NCI-H774 (cell line): Measurements from ENCODE around the gene IGHMBP2.

ENCODE experiments used
- DNase-seq: peaks from one replicate; lab custom pipeline; 2025; lab: John Stamatoyannopoulos, UW

Gene IGHMBP2

DNA sequence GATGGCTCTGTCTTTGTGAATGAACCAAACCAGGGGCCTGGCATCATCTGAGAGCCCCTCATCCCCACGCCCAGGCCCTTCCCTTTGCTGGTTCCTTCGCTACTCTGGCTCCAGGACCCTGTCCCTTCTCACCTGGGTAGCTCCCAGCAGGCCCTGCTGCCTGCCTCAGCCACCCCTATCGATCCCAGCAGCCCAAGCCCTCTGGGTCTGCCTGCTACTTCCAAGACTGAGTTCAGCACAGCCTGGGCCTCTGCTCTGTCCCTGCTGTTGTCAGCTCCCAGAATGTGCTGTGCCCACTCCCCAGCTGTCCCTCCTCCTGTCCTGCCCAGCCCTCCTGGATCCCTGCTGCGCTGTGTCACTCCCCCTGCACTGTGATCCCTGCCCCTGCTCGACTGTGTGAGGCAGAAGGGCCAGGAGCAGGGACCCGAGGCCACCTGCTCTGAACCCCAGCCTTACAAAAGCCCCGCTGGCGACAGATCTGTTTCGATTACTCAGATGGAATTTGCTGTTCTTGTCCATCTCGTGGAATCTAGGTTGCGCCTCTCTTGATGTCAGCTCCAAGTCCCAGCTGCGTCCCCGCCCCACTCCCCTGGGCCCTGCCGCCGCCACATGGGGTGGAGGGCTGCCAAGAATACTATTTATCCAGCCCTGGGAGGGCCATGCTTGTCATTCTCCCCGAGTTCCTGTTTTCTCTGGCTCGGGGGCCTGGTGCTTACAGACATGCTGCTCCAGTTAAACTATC is 13.0 kb upstream of the IGHMBP2 start:
- DNase-seq: no peak

DNA sequence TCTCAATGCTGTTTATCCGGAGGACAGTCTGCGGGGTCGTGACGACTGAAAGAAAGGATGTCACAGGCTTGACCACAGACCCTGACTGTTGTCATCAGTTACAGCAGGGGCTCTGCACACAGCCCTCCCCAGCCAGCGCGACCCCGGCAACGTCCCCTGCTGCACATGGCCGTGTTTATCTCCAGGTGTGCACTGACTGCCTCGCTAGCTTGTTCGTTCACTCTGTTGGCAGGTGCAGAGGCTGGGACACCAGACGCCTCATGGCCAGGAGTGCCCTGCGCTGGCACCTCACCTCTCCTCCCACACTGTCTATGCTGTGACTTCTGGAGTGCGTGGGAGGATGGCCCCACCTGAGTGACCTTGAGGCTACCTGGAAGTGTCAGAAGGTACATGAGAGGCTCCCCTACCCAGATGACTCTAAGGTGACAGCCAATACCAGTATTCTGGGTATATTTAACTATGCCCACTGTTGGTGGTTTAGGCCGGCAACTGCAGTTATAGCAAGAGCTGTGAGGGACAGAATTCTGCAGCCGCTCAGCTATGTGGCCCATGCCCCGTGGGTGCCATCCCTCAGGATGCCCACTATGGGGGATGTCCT is 12.2 kb upstream of the IGHMBP2 start:
- DNase-seq: no peak

DNA sequence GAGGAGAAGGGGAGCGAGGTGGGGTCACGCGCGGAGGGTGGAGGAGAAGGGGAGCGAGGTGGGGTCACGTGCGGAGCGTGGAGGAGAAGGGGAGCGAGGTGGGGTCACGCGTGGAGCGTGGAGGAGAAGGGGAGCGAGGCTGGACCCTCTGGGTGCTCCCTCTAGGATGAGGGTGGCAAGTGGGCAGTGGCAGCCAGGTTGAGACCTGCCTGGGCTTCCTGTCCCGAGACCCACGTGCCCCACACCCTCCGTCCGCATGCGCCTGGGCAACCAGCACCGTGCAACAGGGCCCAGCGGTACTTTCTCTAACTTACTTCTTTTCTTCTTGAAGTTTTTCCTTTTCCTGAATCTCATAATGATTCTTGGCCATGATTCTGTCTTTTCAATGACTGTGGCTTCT is 11.1 kb upstream of the IGHMBP2 start:
- DNase-seq: no peak

DNA sequence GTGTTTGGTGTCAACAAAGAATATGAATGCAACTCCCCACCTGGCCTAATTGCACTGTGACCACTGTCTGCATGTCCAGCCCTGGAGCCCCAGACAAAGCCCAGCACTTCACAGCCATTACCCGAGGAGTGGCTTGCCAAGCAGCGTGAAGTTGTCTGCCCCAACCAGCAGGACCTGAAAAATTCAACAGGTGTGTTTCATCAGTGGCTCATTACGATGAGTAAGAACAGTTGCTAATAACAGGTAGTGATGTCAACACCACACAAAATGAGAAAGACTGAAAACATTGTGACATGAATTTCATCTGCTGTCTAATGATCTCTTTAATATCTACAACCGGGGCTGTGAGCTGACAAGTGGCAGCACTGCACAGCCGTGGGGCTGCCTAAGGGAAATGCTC is 10.4 kb upstream of the IGHMBP2 start:
- DNase-seq: no peak

DNA sequence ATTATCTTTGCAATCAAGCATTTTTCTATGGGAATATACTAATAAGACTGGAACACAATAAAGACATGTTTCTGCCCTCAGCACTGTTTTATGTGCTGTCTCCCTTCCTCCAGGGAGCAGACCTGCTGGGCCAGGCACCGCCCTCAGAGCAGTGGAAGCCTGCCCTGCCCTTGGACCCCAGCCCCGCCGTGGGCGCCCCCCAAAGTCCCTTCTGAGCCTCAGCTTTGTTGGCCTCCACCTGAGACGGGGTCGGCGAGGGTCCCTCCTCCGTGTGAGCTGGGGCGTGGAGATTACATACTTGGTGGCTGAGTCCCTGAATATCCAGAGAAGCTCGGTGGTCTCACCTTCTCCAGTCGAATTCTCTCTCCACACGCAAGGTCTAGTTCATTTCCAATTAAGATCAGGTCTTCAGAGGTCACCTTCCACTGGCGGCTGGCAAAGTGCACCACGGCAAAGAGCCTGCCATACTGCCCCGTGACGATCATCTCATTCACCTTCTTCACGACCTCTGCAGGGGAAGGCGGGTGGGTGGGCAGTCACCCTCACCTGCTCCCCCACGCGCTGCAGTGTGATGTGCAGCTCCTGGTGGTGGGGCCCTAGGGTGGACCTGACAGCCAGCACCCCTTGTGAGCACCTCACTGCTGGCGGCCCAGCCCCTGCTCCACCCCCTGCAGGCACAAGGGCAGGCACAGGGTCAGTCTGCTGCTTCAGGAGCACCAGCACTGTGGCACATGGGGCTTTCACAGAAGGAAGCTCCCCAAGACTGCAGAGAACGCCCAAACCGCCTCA is 7.3 kb upstream of the IGHMBP2 start:
- DNase-seq: no peak

DNA sequence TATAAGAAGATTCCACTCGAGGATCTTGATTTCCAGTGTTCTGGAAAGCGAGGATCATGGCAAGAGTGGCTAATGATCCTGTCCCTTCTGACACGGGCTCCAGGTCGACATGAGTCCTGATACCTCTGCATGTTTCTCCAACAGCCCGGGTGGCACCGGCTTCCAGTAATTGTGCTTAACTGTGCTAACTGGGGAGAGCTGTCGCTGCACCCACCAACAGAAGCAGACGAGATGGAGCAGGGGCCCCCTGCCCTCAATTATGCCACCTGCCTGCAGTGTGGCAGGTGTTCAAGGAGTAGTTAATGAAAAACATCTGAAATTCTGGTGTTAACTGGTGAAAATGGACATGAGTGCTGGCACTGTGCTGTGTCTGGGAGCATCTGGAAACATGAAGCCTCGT is 6.2 kb upstream of the IGHMBP2 start:
- DNase-seq: no peak

DNA sequence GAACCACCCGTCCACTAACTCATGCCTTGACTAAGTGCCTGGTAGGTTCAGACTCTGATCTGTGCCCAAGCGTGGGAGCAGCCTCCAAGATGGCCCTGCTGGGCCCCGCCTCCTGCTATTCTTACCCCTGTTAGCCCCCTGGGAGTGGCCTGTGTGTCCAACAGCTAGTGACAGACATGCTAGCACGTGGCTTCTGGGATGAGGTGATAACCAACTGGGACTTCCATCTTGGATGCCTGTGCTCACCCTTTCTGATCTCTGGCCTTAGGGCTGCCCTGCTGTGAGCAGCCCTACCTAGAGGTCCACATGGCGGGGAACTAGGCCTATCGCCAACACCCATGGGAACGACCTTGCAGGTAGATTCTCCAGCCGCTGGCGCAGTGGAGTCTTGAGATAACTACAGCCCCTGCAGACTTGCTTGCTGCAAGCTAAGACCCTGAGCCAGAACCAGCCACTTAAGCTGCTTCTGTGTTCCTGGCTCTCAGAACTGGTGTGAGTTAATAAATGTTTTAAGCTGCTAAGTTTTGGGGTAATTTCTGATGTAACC is 2.8 kb upstream of the IGHMBP2 start:
- DNase-seq: no peak

DNA sequence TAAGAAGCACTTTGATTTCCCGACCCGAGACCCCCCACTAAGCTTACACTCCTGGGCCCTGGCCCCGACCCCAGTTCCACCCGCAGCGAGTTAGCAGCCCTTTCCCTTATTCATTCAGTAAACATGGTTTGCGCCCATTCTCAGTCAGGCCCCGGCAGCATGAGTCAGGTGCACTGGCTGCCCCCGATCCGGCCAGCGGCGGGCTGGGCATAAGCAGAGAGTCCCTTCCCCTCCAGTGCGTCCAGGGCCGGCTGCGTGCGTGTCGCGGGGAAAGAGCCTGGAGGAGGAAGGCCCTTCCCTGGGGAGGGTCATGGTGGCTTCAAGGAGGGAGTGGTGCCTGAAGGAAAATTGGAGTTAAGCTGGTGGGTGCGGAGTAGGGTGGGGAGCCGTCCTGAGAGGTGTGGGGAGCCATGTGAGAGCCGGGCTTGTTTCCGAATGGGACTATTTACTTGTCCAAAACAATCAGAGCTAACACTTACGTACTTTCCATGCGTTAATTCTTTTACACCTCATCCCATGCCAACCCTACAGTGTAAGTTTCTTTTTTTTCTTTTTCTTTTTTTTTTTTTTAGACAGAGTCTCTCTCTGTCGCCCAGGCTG is 657 bp downstream of the IGHMBP2 start:
- no peak for DNase-seq

DNA sequence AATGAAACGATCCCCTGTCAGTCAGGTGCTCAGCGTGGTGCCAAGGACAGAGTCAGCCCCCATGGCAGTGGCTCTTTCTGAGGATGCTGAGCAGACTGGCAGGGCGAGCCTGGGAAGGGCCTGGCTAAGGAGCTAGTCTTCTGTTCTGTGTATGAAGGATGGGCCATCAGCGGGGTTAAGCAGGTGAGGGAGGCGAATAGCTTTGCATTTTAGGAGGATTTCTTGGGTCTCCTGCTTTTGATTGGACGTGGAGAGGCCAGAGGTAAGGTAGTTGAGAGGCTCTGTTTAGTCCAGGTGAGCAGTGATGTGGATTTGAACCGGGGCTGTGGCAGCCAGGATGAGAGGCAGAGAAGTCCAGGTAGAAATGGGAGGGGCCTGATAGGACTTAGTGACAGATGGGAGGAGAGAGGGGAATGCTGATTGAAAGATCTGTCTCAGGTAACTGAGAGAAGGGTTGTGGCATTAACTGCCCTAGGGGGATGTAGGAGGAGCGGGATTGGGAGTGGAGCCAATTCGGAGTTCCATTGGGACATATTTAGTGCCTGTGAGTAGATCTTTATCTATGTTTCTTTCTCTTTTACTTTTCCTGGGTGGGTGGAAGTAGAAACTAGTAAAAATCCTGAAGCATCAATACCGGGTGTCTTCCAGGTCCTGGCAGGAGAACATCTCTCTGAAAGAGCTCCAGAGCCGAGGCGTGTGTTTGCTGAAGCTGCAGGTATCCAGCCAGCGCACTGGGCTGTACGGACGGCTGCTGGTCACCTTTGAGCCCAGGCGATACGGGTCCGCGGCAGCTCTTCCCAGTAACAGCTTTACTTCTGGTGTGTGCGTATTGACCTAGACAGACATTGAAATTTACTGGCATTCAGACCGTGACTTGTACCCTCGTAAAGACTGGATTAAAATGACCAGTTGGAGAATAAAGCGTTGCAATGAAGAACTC is 2.0 kb downstream of the IGHMBP2 start:
- DNase-seq: no peak

DNA sequence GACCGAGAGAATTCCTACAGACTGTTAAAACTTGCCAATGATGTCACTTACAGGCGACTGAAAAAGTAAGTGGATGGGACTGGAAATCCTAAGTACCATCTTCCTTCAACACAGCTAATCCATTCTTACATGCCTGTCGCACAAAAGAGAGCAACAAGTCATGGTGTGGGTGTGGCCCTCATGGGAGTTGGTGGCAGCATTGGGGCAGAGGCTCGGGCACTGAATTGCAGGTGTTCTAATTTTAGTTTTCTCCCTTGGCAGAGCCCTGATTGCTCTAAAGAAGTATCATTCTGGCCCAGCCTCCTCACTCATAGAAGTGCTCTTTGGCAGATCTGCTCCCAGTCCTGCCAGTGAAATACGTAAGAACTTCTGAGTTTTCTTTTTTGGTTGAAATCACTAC is 4.6 kb downstream of the IGHMBP2 start:
- DNase-seq: no peak

DNA sequence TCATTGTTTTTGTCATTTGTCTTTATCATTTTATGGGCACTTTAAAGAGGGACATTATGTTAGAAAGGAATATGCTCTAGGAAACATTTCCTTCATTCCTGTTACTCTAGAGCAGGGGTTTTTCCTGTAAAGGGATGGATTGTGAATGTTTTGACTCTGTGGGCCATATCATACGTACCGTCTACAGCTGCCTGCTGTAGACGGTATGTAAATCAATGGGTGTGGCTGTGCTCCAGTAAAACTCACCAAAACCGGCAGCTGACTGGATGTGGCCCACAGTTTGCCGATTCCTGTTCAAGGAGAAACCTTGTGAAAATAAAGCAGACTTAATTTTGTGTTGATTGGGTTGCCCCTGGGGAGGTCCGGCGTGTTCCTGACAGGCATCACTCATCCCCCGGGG is 7.3 kb downstream of the IGHMBP2 start:
- DNase-seq: no peak

DNA sequence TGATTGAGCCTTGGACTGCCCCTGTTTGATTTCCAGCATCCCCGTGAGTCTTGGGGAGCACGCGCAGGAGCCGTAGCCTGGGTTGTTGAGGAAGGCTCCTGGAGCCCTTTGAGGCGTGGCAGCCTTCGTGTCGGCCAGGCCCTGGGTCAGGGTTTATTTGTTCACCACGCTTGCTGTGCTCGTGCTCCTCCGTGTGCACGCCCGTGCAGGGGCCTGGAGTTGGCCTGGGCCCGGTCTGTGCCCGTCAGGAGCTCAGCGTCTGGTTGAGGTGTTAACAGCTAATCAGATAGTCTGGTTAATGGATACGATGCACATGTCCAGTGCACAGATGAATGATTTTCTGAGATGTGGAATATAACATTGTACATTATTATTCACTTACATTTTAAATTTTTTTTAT is 8.0 kb downstream of the IGHMBP2 start:
- DNase-seq: no peak

DNA sequence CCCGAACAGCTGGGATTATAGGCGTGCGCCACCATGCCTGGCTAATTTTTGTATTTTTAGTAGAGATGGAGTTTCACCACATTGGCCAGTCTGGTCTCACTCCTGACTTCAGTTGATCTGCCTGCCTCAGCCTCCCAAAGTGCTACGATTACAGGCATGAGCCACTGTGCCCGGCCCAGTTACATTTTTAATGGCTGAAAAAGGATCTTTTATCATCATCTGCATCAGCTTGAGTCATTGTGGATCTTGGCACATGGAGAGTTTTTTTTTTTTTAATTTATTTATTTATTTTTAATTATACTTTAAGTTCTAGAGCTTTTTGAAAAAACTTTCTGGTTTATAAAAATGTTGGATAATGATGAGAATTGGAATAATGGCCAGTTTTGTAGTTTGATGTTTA is 8.6 kb downstream of the IGHMBP2 start:
- no peak for DNase-seq

DNA sequence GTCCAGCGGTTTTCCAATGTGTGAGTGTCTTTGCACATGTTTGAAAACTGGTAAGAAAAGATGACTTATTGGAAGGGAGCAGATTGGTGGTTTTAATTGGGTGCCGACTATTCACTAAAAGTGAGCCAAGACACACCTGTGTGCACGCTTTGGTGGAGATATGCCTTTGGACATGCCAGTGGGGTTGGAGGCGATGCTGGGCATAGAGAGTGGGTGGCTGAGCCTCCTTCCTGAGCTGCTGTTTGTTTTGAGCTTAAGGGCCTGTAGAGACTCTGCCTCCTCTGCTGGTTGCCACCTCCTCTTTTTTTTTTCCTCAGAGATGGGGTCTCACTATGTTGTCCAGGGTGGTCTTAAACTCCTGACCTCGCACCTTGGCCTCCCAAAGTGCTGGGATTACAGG is 9.5 kb downstream of the IGHMBP2 start:
- DNase-seq: no peak

DNA sequence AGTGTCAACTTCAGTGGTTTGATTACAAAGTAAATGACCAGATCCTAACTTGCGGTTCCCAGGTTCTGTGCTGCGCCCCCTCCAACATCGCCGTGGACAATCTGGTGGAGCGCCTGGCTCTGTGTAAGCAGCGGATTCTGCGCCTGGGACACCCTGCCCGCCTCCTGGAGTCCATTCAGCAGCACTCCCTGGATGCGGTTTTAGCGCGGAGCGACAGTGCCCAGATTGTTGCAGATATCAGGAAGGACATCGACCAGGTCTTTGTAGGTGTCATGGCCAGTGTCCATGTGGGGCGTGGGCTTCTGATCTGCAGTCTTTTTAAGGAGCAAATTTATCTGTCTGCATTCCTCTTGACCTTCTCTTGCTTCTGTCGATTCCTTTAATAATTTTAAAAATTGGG is 11.1 kb downstream of the IGHMBP2 start:
- no peak for DNase-seq

DNA sequence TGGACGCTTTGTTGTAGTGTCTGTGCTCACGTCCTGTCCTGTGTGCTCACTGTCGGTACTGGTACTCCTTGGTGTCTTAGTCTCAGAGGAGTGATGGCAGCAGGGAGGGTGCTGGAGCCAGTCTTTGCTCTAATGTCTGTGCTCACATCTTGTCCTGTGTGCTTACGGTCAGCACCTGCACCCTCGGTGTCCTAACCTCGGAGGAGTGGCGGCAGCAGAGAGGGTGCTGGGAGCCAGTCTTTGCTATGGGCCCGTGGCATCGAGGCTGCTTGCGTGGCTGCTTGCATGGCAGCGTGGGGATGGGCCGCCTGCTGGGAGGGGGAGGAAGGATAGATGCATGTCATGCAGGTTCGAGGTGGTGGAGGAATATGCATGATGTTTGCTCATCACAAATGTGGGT is 12.7 kb downstream of the IGHMBP2 start:
- DNase-seq: no peak

DNA sequence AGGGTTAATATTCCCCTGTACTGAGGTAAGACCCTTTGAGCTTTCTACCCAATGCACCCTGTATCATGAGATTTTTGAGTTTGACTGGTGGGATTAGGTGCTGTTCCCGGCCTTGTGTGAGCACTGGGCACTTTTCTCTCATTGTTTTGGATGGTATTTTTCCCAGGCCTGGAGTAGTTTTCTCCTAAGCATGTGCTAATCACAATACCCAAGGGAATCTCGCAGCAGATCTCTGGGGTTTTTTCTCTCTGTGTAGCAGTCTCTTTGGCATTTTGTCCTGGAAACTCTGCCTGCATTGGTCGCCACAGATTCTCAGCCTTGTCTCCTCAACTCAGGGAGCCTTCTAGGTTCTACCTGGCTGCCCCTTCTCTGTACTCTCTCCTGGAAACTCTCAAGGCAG is 19.9 kb downstream of the IGHMBP2 start:
- DNase-seq: no peak

DNA sequence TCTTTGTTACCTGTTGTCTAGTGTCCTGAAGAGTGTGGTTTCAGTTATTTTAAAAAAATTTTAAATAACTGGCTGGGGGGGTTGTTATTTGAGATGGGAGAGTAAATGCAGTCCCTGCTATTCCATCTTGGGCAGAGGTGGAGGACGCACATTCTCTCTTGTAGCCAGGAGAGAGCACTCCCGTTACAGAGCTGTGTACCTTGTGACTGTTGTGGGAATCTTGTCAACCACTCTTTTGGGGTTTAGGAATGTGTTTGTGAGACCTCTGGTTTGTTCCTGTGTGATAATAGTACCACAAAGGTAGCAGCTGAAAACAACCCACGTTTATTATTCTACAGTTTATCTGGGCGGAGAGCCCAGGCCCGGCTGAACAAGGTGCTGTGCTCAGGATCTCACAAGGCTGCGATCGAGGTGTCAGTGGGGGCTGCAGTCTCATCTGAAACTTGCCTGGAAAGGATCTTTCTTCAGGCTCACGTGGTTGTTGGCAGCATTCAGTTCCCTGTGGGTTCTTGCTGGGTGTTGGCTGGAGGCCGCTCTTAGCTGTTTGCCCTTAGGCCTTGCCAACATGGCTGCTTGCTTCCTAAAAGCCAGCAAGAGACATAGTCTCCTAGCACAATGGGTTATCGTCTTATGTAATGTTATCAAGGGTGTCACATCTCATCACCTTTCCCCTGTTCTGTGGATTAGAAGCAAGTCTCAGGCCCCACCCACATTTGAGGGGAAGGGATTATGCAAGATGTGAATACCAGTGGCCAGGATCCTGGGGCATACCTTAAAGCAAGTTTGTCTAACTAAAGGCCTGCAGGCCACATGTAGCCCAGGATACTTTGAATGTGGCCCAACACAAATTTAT is 20.6 kb downstream of the IGHMBP2 start:
- DNase-seq: no peak

DNA sequence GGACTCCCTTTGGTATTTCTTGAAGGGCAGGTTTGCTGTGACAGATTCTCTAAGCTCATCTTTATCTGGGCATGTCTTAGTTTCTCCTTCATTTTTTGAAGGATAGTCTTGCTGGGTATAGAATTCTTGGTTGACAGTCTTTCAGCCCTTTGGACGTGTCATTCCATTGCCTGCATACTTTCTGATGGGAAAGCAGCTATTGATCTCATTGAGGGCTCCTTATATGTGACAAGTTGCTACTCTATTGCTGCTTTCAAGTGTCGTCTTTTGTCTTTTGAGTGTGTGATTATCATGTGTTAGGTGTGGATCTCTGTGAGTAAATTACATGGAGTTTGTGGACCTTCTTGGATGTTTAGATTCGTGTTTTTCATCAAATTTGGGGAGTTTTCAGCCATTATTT is 21.9 kb downstream of the IGHMBP2 start:
- DNase-seq: no peak

DNA sequence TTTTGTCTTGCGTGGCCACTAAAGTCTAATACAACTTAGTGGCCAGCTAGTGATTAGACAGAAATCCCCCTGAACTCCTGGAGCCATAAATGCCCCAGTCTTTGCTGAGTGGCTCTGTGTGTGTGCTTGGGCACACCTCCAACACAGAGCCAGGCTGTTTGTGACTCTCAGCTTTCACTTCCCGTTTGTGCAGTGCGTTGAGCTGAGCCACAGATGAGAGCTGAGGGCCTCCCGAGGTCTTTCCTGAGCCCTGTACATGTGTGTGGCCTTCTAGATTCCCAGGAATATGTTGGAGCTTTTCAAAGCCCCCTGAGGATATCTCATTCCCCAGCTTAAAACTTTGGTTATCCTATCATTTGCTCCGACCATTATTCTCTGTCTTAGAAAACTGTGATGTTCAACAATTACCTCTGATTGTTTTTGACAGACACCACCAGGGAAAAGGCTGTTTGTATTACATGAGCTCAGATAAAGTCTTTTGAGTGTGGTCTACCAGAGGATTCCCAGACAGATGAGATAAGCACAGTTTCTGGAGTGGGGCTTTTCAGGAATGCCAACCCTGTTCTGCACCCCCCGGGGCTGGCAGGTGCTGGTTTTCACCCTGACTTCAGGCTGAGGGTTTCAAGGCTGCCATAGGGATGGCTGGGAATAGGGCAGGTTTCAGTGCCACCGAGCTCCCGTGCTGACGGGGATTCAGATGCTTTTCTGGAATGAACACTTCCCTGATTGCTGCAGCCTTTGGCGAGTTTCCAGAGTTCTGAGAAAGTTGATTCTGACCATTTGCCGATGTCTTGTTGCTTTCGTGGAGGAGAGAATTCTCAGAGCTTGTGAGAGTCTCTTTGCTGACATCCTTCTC is 23.8 kb downstream of the IGHMBP2 start:
- DNase-seq: no peak
